NCI-H1105 (cell line): Measurements from ENCODE around the gene CEND1.
"Not testable (repeated sequence)": the region's sequence is repeated elsewhere in the genome, so short reads cannot be mapped to it uniquely, and the experiment has no call there.

Experiments
- DNase-seq: peaks from one replicate; lab custom pipeline; 2025; lab: John Stamatoyannopoulos, UW

Gene CEND1

DNA sequence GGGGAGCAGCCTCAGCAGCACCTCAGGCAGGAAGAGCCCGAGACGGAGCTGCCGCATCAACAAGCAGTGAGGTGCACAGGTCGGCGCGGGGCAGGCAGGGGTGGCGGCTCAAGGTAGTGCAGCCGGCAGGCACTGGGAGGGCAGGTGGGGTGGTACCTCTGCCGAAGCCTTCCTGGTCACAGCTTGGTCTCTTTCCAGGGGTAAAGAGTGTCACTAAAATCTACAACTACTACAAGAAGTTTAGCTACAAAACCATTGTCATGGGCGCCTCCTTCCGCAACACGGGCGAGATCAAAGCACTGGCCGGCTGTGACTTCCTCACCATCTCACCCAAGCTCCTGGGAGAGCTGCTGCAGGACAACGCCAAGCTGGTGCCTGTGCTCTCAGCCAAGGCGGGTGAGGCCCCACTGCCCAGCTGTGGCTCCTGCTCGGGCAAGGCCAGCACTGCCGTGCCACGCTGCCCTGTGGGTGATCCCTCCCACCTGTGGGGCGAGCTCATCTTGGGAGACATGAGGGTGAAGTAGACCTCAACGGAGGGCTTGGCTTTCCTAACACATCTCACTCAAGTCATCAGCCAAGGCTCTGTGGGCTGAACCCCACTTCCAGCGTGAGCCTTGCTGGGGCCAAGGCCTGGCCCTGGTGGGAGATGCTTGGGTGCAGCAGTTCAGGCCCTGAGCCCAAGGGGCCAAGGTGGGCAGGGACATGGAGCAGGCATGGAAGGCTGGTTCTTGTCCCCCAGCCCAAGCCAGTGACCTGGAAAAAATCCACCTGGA is 26.2 kb downstream of the CEND1 start:
- DNase-seq = no peak

DNA sequence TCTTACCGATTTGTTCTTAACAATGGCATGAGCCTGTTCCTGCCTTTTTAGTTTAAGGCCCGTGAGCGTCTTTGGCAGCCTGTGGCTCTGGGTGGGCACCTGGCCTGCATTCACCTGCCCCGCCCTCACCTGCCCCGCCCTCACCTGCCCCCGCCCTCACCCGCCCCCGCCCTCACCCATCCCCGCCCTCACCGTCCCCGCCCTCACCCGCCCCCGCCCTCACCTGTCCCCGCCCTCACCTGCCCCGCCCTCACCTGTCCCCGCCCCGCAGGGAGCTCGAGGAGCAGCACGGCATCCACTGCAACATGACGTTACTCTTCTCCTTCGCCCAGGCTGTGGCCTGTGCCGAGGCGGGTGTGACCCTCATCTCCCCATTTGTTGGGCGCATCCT is 26.8 kb downstream of the CEND1 start:
- peak; percentile 84 for DNase-seq

DNA sequence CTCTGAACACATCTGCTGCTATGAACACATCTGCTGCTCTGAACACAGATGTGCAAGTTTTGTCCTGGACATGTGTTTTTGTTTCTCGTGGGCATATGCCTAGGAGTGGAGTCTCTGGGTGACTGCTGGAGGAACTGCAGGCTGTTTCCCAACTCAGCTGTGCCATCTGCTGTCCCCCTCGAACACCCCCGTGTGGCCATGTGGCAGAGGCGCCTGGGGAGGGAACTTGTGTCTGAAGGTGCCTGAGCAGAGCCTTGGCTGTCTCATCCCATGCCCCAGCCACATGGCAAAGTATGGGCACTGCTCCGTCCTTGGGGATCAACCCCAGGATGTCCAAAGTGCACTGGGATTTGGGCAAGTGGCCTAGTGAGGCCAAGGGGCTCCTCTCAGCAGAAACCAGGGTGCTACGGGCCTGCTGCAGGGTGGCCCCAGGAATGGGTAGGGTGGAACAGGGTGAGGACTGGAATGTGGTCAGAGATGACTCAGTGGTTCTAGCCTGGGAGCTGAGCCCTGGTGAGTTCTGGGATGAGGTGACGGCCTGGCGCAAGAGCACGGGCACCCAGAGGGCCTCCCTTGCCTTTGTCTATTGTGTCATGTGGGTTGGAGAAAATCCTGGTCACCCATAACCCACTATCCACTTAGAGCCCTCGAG is 27.3 kb downstream of the CEND1 start:
- no peak for DNase-seq

DNA sequence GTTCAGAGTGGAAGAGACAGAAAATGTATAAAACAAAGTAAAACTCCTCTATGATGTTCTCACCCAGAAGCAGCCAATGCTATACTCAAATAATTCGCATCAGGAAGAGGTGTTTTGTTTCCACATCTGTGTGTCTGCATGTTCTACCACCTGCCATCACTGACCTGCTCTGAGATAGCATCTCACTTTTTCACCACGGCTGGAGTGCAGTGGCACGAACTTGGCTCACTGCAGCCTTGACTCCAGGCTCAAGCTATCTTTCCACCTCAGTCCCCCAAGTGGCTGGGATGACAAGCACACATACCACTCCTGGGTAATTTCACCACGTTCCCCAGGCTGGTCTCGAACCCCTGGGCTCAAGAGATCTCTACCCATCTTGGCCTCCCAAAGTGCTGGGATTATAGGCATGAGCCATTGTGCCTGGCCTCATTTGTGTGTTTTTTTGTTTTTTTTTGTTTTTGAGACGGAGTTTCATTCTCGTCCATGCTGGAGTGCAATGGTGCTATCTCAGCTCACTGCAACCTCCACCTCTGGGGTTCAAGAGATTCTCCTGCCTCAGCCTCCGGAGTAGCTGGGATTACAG is 28.3 kb downstream of the CEND1 start:
- DNase-seq = no peak

DNA sequence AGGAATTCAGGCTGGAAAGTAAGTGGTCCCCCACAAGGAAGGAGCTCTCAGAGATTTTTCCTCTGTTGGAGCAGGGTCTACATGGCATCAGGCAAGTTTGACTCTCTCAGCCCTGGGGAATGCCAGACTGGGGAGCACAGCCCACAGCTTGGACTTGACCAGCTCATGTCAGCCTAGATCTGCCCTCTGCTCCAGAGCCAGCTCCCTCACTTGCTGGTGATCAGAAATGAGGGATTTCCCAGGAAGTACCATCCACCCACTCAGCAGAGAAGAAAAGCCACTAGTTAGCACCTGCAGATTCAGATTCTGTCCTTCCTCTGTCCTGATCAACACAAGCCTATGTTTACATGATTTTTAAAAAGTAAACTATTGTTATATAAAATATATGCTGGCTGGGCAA is 29.7 kb downstream of the CEND1 start:
- no peak for DNase-seq

DNA sequence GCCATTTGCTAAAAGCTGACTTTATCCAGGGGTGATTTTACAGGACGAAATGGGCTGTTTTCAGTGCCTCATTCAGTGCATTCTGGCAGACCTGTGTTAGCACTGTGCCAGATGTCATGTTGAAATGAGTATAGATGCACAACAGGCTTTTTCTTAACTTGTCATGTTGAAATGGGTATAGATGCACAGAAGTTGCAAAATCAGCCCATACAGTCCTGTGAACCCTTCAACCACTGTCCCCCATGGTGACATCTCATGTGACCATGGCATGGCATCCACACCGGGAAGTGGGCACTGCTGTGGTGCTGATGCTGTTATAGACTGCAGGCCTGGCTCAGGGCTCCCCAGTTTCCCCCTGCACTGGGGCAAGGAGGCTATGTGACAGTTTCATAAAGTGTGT is 40.2 kb downstream of the CEND1 start:
- DNase-seq = no peak

DNA sequence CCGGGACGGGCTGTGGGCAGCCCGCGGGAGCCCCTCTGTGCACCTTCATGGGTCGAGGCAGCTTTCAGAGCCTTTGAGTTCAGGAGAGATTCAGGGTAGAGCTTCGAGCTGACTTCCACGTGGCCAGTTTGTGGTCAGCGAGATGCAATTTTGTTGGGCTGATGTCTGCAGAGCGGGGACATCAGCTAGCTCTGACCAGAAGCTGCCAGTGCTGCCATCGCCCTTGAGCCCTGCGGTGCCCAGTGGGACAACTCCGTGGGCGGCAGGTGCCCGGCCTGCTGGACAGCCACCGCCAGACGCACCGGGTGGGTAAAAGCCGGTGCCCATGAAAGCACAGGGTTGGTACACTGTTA is 41.9 kb downstream of the CEND1 start:
- DNase-seq = no peak

DNA sequence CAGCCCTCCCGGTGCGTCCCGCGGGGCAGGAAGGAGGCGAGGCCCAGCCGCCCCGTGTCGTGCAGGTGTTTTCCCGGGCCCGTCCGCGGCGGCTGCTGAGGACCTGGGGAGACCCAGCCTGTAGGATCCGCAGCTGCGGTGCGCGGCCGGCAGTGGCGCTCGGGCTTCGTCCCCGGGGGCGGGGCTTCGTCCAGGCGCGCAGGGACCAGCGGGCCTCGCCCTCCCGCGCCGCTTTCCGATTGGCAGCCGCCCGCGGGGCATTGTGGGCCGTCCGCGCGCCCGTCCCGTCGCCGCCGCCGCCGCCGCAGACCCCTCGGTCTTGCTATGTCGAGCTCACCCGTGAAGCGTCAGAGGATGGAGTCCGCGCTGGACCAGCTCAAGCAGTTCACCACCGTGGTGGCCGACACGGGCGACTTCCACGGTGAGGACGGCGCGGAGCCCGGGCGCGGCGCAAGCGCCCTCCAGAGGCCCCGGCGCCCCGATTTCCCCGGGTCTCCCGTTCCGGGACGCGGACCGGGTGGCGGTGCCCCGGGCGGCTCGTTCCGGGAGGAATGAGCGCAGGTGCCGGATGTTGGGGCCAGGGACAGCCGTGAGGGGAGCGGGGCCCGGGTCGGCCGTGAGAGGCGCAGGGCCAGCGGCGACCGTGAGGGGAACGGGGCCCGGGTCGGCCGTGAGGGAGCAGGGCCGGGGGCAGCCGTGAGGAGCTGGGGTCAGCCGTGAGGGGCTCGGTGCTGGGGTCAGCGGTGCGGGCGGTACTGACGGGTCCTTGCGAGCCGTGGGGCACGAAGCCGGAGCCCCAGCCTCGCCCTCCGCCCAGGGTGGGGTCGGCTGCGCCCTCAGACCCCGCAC is 42.5 kb downstream of the CEND1 start, which contains the start of gene TALDO1:
TSS of gene TALDO1 (plus strand) at position 307 of the 849 bp plus-strand sequence. CDS start at position 325, 18 bp downstream.
- DNase-seq = peak; percentile 89

DNA sequence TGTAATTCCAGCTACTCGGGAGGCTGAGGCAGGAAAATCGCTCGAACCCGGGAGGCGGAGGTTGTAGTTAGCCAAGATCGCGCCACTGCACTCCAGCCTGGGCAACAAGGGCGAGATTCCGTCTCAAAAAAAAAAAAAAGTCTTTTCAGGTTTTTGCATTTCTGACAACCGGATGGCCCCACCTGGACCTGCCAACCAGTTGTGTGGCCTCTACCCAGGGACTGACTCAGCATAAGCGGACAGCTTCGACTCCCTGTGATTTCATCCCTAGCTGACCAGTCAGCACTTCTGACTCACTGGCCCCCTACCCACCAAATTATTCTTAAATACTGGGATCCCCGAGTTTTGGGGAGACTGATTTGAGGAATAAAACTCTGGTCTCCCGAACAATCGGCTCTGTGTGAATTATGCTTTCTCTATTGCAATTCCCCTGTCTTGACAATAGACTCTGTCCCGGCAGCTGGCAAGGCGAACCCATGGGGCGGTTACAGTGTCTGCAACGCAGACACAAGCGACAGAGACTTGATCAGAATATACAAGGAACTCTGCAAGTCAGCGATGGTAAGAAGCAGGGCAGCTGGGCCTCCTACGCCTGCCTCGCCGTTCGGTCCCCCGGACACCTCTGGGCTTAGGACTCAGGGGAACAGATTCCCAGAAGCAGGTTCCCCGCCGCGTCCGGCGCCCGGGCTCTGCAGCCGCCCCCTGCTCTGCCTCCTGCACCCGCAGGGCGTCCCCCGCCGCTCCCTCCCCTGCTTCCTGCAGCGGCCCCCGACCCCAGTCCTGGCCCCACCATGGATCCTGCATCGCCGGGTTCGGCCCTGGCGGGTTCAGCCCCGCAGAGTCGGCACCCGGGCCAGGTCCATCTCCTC is 43.4 kb downstream of the CEND1 start:
- DNase-seq = peak; percentile 15

DNA sequence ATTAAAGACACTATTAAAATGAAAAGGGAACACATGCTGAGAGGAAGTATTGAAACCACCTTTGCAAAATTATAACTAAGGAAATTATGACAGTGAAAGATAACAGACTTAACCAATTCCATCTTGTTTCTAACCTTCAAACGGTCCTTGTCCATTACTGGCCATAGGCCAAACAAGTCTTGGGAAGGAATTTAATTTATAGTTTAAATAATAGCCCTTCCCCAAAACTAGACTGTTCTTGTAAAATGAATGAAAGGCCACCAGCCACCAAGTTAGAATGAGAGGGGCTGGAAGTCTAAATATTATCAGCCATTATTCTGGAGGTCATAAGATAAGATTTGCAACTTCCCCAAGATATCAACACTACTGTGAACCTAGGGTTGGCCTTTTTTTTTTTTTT is 44.5 kb downstream of the CEND1 start:
- DNase-seq = no peak

DNA sequence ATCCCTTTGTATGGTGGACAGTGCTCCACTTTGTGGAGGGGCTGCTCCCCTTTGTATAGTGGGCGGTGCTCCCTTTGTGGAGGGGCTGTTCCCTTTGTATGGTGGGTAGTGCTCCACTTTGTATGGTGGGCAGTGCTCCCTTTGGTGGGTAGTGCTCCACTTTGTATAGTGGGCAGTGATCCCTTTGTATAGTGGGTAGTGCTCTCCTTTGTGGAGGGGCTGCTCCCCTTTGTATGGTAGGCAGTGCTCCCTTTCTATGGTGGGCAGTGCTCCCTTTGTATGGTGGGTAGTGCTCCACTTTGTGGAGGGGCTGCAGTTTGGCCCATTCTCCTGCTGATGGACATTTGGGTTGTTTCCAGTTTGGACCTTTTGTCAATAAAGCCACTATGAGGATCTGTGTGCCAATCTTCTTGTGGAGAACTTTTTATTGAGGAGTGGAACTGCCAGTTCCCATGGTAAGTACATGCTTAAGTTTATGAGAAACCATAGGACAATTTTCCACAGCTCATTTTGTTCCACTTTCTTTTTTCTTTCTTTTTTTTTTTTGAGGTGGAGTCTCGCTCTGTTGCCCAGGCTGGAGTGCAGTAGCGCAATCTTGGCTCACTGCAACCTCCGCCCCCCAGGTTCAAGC is 47.2 kb downstream of the CEND1 start:
- DNase-seq = no peak

DNA sequence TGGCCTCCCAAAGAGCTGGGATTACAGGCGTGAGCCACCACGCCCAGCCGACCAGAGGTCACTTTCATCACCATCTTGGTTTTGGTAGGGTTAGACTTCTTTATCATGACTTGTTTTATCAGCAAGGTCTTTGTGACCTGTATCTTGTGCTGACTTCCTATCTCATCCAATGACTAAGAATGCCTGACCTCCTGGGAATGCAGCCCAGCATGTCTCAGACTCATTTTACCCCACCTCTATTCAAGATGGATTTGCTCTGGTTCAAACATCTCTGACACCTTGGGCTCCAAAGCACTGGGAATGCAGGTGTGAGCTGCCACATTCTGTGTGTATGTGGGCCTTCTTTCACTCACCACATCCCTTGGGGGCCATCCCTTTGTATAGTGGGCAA is 47.7 kb downstream of the CEND1 start:
- DNase-seq = no peak

DNA sequence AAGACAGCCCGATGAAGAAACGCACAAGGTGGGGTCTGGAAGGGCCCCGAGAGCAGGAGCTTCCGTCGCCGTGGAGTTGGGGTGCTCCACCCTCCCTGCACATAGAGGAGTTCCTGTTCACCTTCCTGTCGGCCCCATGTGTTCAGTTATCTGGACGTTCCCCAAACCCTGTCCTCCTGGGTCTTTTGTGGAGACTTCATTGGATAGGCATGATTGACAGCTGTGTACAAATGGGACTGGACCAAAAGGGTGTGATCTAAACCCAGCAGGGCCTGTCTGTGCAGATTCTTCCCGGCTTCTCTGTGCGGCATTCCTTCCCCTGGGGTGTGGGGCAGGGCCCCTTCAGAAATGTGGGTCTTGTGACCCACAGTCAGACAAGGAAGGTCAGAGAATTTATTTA is 52.0 kb downstream of the CEND1 start:
- not testable (repeated sequence) for DNase-seq

DNA sequence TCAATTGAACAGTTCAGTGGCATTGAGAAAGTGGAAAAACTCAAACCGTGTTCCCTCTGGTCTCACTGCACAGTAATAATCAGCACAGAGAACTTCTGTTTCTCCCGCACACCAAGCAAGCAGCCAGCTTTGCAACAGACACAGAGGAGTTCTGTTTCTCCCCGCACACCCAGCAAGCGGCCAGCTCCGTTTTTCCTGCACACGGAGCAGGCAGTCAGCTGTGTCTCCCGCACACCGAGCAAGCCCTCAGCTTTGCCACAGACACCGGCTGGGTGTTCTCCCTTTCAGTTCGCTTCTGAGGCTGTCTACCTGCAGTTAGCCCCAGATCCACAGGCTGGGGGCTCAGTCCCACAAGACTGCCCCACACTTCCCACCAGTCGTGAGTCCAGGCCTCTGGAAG is 52.5 kb downstream of the CEND1 start:
- DNase-seq = no peak
